Epithelial cell of prostate (primary cell): ENCODE results near the gene CYTH2.

ENCODE experiments used
- DNase-seq: peaks from one replicate; pipeline ENCODE4 v3.0.0-alpha.2; 2011; ENCODE audit warnings: low read depth, low spot score
- H3K27ac ChIP-seq: fragments of 450-650 bp; 2 replicates; pipeline ENCODE4 v1.5.1; 2017; ENCODE audit warnings: mild to moderate bottlenecking

The CYTH2 gene

DNA sequence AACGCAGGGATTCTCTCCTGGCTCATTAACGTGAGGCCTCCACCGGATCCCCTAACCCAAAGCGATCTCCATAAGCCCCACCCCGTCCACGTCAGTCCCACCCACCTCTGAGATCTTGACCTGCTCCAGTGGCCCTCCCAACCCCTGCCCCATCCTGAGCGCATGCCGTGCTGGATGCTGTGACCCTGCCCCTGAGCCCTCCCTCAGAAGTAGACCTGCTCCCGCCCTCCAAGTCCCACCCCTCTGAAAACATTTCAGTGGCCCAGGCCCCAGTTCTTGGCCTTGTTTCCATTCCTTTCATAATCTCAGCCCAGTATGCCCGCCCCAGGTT, 22.6 kb downstream of the CYTH2 start:
- no peak overlapping the region for H3K27ac ChIP-seq
- DNase-seq: no peak

DNA sequence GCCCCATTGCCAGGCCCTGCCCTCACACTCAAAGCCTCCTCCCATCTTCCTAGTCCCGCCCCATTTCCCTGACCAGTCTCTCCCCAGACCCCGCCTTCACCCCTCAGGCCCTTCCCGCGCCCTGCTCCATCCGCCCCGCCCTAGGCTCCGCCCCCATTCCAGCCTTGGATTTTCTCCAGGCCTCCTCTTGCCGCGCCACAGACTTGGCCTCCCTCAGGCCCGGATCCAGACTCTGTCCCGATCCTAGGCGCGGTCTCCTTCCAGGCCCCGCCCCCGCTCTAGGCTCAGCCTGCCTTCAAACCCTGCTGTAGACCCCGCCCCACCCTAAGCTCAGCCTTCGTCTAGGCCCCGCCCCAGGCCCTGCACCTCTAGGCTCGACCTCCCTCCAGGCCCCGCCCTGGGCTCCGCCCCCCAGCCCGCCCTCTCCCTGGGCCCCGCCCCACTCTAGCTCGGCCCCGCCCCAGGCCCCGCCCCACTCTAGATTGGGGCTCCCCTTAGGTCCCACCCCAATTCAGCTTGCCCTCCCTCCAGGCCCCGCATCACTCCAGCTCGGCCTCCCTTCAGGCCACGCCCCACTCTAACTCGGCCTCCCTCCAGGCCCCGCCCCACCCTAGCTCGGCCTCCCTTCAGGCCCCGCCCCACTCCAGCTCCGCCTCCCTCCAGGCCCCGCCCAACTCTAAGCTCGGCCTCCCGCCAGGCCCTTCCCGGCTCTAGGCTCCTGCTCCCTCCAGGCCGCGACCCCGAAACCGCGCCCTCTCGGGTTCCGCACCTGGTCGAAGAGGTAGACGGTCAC, 24.0 kb downstream of the CYTH2 start:
- DNase-seq: peak; percentile 88
- peak overlapping the region; percentile 63 for H3K27ac ChIP-seq

GRCh38 chr19:48493718-48494401, 24.7 kb downstream of the CYTH2 start:
- peak overlapping the region; percentile 63 for H3K27ac ChIP-seq
- no peak for DNase-seq

DNA sequence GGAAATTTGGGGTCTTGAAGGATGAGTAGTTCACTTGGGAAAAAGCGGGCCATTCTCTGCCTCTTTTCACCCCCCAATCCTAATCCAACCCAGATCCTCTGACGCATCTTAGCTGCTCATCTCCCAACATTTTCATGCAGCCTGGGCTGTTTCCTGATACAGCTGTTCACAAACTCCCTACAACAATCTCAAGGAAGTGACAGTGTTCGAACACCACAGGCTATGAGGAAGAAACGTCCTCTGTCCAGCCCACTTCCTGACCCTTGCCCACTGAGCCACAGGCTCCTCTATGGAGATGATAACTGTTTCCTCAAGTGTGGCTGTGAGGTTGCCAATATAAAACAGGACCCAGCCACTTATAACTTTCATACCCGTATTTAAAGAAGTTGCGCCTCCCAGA, 26.2 kb downstream of the CYTH2 start:
- no peak for DNase-seq
- H3K27ac ChIP-seq: peak overlapping the region; percentile 12

DNA sequence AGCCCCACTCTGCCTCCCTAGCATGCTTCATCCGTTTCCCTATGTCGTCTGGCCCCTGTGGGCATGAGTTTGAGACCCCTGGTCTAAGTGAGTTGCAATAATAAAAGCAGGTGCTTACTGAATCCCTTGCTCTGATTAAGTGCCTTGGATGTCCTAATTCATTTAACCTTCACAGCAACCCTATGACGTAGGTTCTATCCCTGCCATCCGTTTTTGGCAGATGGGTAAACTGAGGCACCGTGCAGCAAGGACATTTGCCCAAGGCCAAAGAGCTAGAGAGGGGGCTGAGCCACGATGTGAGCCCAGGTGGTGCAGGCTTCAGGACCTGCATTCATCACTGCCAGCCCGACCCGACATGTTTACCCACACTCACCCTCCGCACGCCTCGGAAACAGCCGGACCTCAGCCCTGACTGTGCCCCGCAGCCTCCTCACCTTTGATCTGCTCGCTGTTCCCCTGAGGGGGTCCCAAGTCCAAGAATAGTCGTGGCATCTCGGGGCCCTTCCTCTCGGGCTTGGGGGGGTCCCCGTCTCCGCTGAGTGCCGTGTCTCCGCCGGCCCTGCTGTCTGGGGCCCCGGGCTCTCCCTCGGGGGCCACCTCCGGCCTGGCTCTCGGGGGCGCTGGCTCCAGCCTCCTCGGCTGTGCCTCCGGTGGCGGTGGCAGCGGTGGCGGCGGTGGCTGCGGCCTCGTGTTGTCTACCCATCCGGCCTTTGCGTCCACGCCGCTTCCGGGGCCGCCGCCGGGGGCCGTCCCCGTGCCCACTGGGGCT, 28.0 kb downstream of the CYTH2 start:
- H3K27ac ChIP-seq: no peak overlapping the region
- no peak for DNase-seq

- DNase-seq: no peak
- no peak overlapping the region for H3K27ac ChIP-seq
Observed at GRCh38 chr19:48497728-48498594, 28.8 kb downstream of the CYTH2 start.

DNA sequence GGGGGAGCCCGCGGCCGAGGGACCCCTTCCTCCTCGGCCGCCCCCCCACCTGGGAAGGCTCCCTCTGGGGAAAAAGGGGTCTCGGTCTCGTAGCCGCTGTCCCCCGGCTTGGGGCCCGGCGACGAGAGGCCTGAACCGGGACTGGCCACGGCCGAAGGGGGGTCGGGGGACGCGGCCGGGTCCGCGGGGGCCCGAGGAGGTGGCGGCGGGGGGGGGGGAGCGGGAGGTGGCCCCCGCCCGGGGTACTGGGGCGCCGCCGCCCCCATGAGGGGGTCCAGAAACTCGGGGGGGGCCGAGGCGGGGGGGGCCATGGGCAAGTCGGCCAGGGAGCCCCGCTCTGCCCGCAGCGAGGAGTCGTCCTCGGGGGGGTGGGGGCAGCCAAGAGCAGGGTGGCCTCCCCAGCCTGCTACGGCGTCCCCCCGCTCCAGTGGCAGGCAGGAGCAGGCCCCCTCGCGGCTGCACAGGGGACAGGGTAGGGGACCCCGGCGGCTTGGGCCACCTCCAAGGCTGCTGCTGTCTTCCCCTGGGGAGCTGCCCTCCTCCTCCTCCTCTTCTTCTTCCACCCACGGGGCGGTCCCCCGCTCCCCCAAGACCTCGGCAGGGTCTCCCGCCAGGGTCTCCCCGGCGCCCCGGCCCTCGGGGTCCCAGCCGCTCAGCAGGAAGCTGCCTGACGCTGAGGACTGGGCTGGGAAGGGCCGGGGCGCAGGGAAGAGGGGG, 29.6 kb downstream of the CYTH2 start:
- H3K27ac ChIP-seq: no peak overlapping the region
- no peak for DNase-seq

DNA sequence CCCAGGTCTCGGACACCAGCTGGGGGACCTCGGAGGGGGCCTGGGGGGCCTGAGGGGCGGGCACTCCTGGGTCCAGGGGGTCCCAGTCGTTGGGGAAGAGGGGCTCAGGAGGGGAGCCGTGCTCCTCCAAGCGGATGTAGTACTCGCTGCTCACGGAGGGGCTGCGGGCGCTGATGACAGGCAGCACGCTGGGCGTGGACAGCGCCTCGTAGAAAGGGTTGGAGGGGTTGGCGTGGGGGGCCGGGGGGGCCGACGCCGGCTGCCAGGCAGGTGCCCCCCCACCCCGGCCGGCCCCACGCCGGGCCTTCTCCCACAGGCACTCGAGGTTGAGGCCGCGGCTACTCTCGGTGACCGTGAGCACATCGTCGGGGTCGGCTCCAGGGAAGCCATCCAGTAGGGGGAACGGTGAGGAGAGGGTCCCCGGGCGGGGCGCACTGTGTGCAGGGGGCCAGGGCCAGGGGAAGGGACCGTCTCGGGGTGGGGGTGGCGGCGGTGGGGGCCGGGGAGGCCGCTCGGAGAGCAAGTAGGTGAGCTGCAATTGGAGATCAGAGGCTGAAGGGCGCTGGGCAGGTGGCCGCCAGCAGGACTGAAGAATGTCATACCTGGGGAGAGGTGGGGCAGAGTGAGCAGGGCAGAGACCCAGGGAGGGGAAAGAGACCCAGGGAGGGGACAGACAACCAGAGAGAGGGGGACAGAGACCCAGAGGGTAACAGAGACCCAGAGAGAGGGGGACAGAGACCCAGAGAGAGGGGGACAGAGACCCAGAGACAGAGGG, 30.3 kb downstream of the CYTH2 start:
- no peak overlapping the region for H3K27ac ChIP-seq
- DNase-seq: no peak

DNA sequence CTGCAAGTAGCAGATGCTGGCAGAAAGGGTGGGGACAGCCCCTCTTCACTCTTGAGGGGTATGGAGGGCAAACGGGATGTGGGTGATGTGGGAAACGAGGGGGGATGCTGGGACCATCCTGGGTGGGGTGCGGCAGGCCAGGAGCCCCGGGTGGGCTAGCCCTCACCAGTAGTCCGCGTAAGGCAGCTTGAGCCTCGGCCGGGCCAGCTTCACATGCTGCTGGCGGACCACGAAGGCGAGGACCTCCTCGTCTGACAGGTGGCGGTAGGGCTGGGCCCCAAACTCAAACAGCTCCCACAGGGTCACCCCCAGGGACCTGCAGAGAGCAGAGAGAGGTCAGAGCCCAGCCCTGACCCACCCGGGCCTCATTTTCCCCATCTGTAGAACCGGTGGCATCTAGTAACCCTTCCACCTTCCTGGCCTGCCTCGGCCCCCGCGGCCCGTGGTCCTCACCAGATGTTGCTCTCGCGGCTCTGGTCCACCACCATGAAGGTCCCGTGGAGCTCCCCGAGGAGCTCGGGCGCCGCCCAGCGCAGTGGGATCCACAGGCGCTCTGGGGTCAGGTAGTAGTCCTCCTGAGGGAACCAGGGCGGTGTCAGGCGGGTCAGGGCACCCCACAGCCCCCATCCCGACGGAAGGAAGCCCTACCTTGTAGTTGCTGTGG, 31.8 kb downstream of the CYTH2 start:
- H3K27ac ChIP-seq: peak overlapping the region; percentile 60
- DNase-seq: no peak

DNA sequence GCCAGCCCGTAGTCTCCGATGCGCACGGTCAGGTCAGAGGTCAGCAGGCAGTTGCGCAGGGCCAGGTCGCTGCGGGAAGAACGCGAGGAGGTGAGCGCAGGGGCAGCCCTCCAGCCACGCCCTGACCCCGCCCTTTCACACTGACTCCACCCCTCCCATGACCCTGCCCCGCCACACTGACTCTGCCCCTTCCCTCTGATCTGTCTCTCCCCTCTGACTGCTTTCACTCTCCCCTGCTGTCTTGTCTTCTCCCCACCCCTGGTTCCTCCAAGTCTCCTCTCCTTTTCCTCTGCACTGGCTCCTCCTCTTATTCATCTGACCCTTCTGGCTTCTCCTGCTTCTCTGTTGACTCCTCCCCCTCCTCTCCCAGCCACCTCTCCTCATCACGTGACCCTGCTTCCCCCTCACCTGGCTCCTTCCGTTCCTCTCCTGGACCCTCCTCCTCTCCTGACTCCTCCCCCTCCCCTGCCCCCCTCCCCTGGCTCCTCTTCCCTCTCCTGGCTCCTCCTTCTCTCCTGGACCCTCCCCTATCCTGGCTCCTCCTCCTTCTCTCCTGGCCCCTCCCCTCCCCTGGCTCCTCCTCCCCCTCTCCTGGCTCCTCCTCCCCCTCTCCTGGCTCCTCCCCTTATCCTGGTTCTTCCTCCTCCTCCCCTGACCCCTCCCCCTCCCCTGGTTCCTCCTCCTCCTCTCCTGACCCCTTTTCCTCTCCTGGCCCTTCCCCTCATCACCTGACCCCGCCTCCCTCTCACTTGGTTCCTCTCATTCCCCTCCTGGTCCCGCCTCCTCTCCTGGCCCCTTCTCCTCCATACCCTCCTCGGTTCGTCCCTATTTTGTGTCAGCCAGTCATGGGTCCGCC, 32.6 kb downstream of the CYTH2 start:
- DNase-seq: peak; percentile 84
- H3K27ac ChIP-seq: peak overlapping the region; percentile 60

- DNase-seq: no peak
- H3K27ac ChIP-seq: peak overlapping the region; percentile 60
Observed at GRCh38 chr19:48502350-48503018, 33.3 kb downstream of the CYTH2 start.

- DNase-seq: no peak
- no peak overlapping the region for H3K27ac ChIP-seq
Observed at GRCh38 chr19:48506138-48506733, 37.1 kb downstream of the CYTH2 start.

GRCh38 chr19:48507911-48508439, 38.8 kb downstream of the CYTH2 start:
- no peak overlapping the region for H3K27ac ChIP-seq
- DNase-seq: no peak

- DNase-seq: no peak
- no peak overlapping the region for H3K27ac ChIP-seq
Observed at GRCh38 chr19:48508729-48509411, 39.7 kb downstream of the CYTH2 start.

DNA sequence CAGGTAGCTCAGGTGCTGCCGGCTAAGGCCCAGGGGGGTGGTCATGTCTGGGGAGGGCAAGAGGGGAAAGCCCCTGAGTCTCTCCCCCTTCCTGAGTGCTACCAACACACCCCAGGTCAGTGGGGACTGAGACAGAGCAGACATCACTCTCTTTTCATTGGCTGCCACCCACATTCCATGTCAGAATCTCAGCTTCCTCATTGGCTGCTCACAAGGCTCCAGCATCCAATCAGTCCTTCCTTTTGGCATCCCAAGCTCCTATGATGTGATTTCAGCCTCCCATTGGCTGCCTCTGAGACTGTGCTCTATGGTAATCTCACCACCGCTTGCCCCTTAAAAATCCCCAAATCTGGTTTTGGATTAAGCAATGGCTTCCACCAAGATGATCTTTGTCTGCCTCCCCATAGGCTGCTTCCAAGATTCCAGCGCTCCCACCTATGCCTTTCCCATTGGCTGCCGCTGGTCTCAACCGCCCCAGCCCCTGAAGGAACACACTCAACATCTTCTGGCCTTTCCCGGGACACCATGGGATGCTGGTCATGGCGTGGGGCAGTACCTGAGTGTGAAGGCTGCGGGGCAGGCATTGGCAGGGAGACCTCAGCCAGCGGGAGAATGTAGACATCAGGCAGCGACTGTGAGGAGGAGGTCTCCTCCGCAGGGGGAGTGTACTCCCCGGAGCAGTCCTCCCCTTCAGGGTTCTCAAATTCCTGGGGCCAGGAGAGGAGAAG, 40.5 kb downstream of the CYTH2 start:
- H3K27ac ChIP-seq: no peak overlapping the region
- DNase-seq: no peak
